ENCODE measurements around the gene TMEM168.
A peak's percentile ranks its signal among the peaks of the same experiment; 100 is the strongest.
"Not testable (repeated sequence)": the region's sequence is repeated elsewhere in the genome, so short reads cannot be mapped to it uniquely, and the experiment has no call there.

TMEM168 gene

GRCh38 chr7:112789817-112790585, at the start of gene TMEM168:
TMEM168 (minus strand) TSS chr7:112790393; CDS start chr7:112784825, 5,568 bp downstream.
- DNase-seq (ENCODE audit: low read depth) = peak; percentile 74

GRCh38 chr7:112835928-112836327, 45.7 kb upstream of the TMEM168 start:
- not testable (repeated sequence) for DNase-seq (ENCODE audit: low read depth)

- no peak for DNase-seq (ENCODE audit: low read depth)
Measured at GRCh38 chr7:112833082-112833481, 42.9 kb upstream of the TMEM168 start.

GRCh38 chr7:112830769-112831168, 40.6 kb upstream of the TMEM168 start:
- DNase-seq (ENCODE audit: low read depth) = no peak

GRCh38 chr7:112828696-112829095, 38.5 kb upstream of the TMEM168 start:
- DNase-seq (ENCODE audit: low read depth) = no peak

GRCh38 chr7:112821345-112821744, 31.2 kb upstream of the TMEM168 start:
- DNase-seq (ENCODE audit: low read depth) = no peak

- no peak for DNase-seq (ENCODE audit: low read depth)
Measured at GRCh38 chr7:112819536-112819935, 29.3 kb upstream of the TMEM168 start.

- DNase-seq (ENCODE audit: low read depth) = no peak
Measured at GRCh38 chr7:112806156-112806555, 16.0 kb upstream of the TMEM168 start.

- no peak for DNase-seq (ENCODE audit: low read depth)
Measured at GRCh38 chr7:112802406-112802805, 12.2 kb upstream of the TMEM168 start.

- DNase-seq (ENCODE audit: low read depth) = no peak
Measured at GRCh38 chr7:112800486-112800885, 10.3 kb upstream of the TMEM168 start.

- DNase-seq (ENCODE audit: low read depth) = no peak
Measured at GRCh38 chr7:112799448-112800120, 9.4 kb upstream of the TMEM168 start.

GRCh38 chr7:112798274-112799159, 8.3 kb upstream of the TMEM168 start:
- no peak for DNase-seq (ENCODE audit: low read depth)

GRCh38 chr7:112796552-112796951, 6.4 kb upstream of the TMEM168 start:
- not testable (repeated sequence) for DNase-seq (ENCODE audit: low read depth)

GRCh38 chr7:112792441-112792840, 2.2 kb upstream of the TMEM168 start:
- DNase-seq (ENCODE audit: low read depth) = no peak

- DNase-seq (ENCODE audit: low read depth) = no peak
Measured at GRCh38 chr7:112791465-112792168, 1.4 kb upstream of the TMEM168 start.

GRCh38 chr7:112790586-112791003, 402 bp upstream of the TMEM168 start:
- no peak for DNase-seq (ENCODE audit: low read depth)

- no peak for DNase-seq (ENCODE audit: low read depth)
Measured at GRCh38 chr7:112789453-112789816, 758 bp downstream of the TMEM168 start.

- no peak for DNase-seq (ENCODE audit: low read depth)
Measured at GRCh38 chr7:112788778-112789343, 1.3 kb downstream of the TMEM168 start.

GRCh38 chr7:112784603-112785002, 5.6 kb downstream of the TMEM168 start:
- no peak for DNase-seq (ENCODE audit: low read depth)

- no peak for DNase-seq (ENCODE audit: low read depth)
Measured at GRCh38 chr7:112782498-112782897, 7.7 kb downstream of the TMEM168 start.

- DNase-seq (ENCODE audit: low read depth) = no peak
Measured at GRCh38 chr7:112781558-112781957, 8.6 kb downstream of the TMEM168 start.

GRCh38 chr7:112781110-112781509, 9.1 kb downstream of the TMEM168 start:
- no peak for DNase-seq (ENCODE audit: low read depth)
